Tibial nerve (tissue), 4 donors: ENCODE data around the gene COMT. TPM values are rescaled to one million over a fixed set of nuclear protein-coding genes. Genes with fewer than 3 reads are reported as not detected.
"Not testable (repeated sequence)": the region's sequence is repeated elsewhere in the genome, so short reads cannot be mapped to it uniquely, and the experiment has no call there.

ENCODE experiments used
- DNase-seq, 2 donors: peaks; one replicate each; pipeline ENCODE4 v3.0.0-alpha.2; 2019; ENCODE audit warnings: low spot score in 2 of 2
- H3K27ac ChIP-seq, 4 donors: fragments of 200-600 bp; sonication (generic) in 3 of 4; one replicate each; pipeline ENCODE4 v1.5.1; 2017 to 2019; ENCODE audit warnings: mild to moderate bottlenecking in 1 of 4
- H3K27me3 ChIP-seq, 2 donors: fragments of 200-600 bp; sonication (generic) in 1 of 2; one replicate each; pipeline versions ENCODE4 v1.5.1 to v1.6.0; 2017 to 2019
- H3K36me3 ChIP-seq, 3 donors: fragments of 200-600 bp; sonication (generic); one replicate each; pipeline ENCODE4 v1.5.1; 2018 to 2019
- H3K4me1 ChIP-seq, 4 donors: fragments of 200-600 bp; sonication (generic) in 3 of 4; one replicate each; pipeline ENCODE4 v1.5.1; 2017 to 2019
- H3K4me3 ChIP-seq, 4 donors: fragments of 200-600 bp; sonication (generic) in 3 of 4; one replicate each; pipeline ENCODE4 v1.5.1; 2017 to 2019; ENCODE audit warnings: mild to moderate bottlenecking in 1 of 4, moderate library complexity in 1 of 4
- H3K9me3 ChIP-seq, 4 donors: fragments of 200-600 bp; sonication (generic) in 3 of 4; one replicate each; pipeline ENCODE4 v1.5.1; 2017 to 2019
- EP300 ChIP-seq, 2 donors: sonication (generic); formaldehyde crosslinking; IDR thresholded peaks; one replicate each; pipeline ENCODE4 v1.6.1; 2017; ENCODE audit warnings: antibody characterized with exemption in 2 of 2, mild to moderate bottlenecking in 1 of 2
- POLR2A ChIP-seq, 2 donors: fragments of 450-650 bp; IDR thresholded peaks; one replicate each; pipeline ENCODE4 v1.6.1; 2017; ENCODE audit warnings: antibody characterized with exemption in 2 of 2, mild to moderate bottlenecking in 2 of 2, moderate library complexity in 2 of 2
- WGBS, 2 donors: methylation state at CpG; one replicate each; pipeline ENCODE4 v1.1.5; 2018; 5-methylcytosine and 5-hydroxymethylcytosine counted together
- total RNA-seq, 4 donors: library from RNA; depleted of rRNA; stranded (reverse); fragments of >200 nt; gene quantifications; one replicate each; pipeline ENCODE4 v1.1.0, GENCODE V29; 2016
- TF ChIP-seq, protein P1 (sequence below), 5 experiments: fragments of 200-600 bp in 3 of 5; fragments of 450-650 bp in 2 of 5; sonication (generic) in 3 of 5; IDR thresholded peaks; one replicate each; pipeline ENCODE4 v1.5.1; 2016 to 2019; ENCODE audit warnings: antibody characterized with exemption in 5 of 5, mild to moderate bottlenecking in 3 of 5, moderate library complexity in 2 of 5

The COMT gene
- total RNA-seq, 4 donors from 2014 or later: 212 to 306 (median 240) TPM

DNA sequence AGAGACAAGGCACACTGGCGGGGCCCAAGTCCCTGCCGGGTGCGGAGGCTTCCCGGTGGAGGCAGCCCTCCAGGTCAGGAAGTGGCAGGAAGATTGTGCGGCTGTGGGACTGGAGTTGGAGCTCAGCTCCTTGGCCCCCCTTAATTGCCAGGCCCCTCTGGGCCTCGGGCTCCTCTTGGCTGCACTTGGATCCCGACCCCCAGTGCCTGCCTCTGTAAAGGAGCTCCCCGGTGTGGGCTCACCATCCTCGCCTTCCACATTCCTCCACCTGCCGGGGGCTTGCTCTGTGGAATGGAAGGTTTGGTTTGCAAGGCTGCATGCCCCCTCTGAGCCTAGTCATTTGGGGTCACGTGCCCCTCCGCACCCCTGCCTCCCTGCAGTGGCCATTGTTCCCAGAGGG is 38.1 kb upstream of the COMT start:
- WGBS, 2 donors: 69 to 71% methylated on average over 10 to 12 of the region's 12 CpGs
- Histone ChIP-seq H3K27me3 (no peaks in the 10 kb centered on the region), H3K36me3 (peaks cover 0 to 83% (median 0%) of the 10 kb centered on the region in 3 donors), H3K4me1 (no peaks in the 10 kb centered on the region), H3K9me3 (no peaks in the 10 kb centered on the region), H3K4me3 (no peak overlapping the region), H3K27ac (no peak overlapping the region)
- TF ChIP-seq, protein P1, sequence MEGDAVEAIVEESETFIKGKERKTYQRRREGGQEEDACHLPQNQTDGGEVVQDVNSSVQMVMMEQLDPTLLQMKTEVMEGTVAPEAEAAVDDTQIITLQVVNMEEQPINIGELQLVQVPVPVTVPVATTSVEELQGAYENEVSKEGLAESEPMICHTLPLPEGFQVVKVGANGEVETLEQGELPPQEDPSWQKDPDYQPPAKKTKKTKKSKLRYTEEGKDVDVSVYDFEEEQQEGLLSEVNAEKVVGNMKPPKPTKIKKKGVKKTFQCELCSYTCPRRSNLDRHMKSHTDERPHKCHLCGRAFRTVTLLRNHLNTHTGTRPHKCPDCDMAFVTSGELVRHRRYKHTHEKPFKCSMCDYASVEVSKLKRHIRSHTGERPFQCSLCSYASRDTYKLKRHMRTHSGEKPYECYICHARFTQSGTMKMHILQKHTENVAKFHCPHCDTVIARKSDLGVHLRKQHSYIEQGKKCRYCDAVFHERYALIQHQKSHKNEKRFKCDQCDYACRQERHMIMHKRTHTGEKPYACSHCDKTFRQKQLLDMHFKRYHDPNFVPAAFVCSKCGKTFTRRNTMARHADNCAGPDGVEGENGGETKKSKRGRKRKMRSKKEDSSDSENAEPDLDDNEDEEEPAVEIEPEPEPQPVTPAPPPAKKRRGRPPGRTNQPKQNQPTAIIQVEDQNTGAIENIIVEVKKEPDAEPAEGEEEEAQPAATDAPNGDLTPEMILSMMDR (IDR thresholded peaks at IDR 0.05): no peak
- no peak for TF ChIP-seq POLR2A (IDR thresholded peaks at IDR 0.05)
- no peak for TF ChIP-seq EP300 (IDR thresholded peaks at IDR 0.05)
- DNase-seq: no peak

DNA sequence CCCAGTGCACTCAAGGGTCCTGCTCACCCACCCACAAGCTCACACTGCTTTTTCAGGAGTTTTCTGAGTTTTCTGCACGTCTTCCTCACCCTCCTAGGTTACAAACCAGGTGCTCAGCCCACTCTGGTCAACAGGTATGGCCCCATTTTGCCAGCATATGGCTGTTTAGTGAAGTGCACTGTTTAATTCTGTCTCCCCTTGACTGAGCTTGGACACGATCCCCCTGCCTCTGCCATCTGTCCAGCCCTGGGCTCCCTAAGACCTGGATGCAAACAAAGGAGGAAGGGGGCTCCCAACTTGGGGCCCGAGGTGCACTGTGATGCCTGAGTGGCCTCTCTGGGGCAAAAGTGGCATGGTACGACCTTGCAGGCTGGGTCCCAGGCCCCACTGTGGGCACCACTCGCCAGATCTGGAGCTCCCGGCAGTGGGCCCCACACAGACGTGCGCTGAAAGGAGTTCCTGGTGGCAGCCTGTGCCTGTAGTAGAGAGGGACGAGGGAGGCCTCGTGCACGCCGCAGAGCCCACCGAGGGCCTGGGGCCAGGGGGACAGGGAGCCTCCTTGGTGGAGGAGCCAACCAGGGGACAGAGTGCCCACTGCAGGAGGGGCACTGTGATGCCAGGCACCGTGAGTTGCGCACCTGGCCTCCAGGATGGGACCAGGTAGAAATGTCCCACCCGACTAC is 37.3 kb upstream of the COMT start:
- Histone ChIP-seq H3K36me3 (peaks cover 0 to 75% (median 0%) of the 10 kb centered on the region in 3 donors), H3K4me1 (no peaks in the 10 kb centered on the region), H3K4me3 (no peak overlapping the region), H3K27ac (no peak overlapping the region), H3K9me3 (no peaks in the 10 kb centered on the region), H3K27me3 (no peaks in the 10 kb centered on the region)
- no peak for TF ChIP-seq EP300 (IDR thresholded peaks at IDR 0.05)
- no peak for TF ChIP-seq POLR2A (IDR thresholded peaks at IDR 0.05)
- TF ChIP-seq, protein P1 (IDR thresholded peaks at IDR 0.05): no peak
- no peak for DNase-seq
- 77 to 81% methylated on average over 11 to 16 of the region's 16 CpGs for WGBS, 2 donors

DNA sequence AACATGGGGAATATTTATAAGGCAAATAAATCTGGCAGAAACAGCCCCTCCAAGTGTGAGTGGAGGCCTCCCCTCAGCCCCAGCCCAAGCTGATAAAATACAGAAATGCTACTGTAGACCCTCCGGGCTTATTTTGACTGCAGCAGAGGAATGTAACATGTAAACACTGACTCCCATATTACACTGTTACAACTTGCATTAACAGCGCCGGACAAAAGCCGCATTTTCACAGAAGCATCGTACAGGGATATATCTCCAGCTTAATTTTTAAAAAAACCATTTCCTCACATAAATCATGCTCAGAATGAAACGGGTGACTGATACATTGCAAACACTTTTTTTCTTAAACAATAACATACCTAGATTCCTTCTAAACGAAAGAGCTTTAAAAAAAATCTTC is 36.6 kb upstream of the COMT start:
- H3K36me3 ChIP-seq: peaks cover 0 to 69% (median 0%) of the 10 kb centered on the region in 3 donors
- 73 to 77% methylated on average over 7 of the region's 7 CpGs for WGBS, 2 donors
- H3K27me3 ChIP-seq: no peaks in the 10 kb centered on the region
- H3K27ac ChIP-seq: no peak overlapping the region
- no peak for DNase-seq
- peaks cover 0 to 1% (median 0%) of the 10 kb centered on the region in 4 donors for H3K4me1 ChIP-seq
- TF ChIP-seq, protein P1 (IDR thresholded peaks at IDR 0.05): no peak
- TF ChIP-seq POLR2A (IDR thresholded peaks at IDR 0.05) (no peak), EP300 (IDR thresholded peaks at IDR 0.05) (no peak)
- no peak overlapping the region for H3K4me3 ChIP-seq
- H3K9me3 ChIP-seq: no peaks in the 10 kb centered on the region

DNA sequence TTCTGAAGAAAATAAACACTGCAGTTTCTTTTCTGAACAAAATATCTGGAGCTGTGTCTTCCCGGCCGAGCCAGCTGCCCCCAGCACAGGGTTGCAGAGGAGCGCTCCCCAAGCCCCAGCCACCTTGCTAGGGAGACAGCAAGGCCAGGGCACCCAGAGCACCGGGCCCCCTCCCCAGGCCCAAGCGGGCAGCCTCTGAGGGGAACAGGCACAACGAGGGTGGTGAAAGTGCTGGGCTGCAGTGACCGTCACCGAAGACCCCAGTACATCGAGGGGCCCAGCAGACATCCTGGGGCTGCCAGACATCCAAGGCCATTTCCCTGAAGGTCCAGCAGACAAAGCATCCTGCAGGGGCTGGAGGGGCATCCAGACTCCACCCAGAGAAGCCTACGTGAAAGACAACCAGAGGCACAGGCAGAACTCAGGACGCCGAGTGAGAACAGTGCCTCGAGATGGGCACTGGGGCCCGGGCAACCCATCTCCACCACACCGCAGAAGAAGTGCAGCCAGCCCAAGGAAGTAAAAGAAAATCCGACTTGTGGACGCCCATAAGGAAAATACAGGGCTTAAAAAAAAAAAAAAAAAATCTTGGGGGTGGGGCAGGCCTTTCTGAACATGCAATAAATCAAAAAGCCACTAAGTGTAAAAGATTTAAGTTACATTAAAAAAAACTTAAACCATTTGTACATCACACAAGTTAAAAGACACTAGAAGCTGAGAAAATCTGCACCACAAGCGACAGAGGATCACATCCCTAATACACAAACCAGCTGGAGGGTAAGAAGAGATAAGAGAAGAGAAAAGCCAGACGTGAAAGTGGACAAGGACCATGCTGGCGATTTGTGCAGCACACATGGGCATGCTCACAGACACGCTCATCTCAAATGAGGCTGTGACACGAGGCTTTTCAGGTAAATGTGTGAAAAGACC is 36.0 kb upstream of the COMT start:
- 76 to 79% methylated on average over 21 to 22 of the region's 22 CpGs for whole genome bisulfite sequencing, 2 donors
- Histone ChIP-seq H3K4me3 (no peak overlapping the region), H3K9me3 (no peaks in the 10 kb centered on the region), H3K27me3 (no peaks in the 10 kb centered on the region), H3K4me1 (peaks cover 0 to 3% (median 0%) of the 10 kb centered on the region in 4 donors), H3K27ac (no peak overlapping the region), H3K36me3 (peaks cover 0 to 72% (median 0%) of the 10 kb centered on the region in 3 donors)
- DNase-seq: no peak
- TF ChIP-seq EP300 (IDR thresholded peaks at IDR 0.05) (no peak), POLR2A (IDR thresholded peaks at IDR 0.05) (no peak)
- TF ChIP-seq, protein P1 (IDR thresholded peaks at IDR 0.05): no peak

DNA sequence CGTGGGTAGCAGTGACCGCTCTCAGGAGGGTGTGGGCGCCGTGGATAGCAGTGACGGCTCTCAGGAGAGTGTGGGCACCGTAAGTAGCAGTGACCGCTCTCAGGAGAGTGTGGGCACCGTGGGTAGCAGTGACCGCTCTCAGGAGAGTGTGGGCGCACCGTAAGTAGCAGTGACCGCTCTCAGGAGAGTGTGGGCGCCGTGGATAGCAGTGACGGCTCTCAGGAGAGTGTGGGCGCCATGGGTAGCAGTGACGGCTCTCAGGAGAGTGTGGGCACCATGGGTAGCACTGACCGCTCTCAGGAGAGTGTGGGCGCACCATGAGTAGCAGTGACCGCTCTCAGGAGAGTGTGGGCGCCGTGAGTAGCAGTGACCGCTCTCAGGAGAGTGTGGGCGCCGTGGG is 34.7 kb upstream of the COMT start:
- H3K27me3 ChIP-seq, H3K27ac ChIP-seq, H3K4me1 ChIP-seq, H3K9me3 ChIP-seq, H3K4me3 ChIP-seq, DNase-seq: not testable (repeated sequence)
- 85 to 88% methylated on average over 24 to 25 of the region's 25 CpGs for WGBS, 2 donors
- H3K36me3 ChIP-seq: peaks cover 0 to 71% (median 0%) of the 10 kb centered on the region in 3 donors

DNA sequence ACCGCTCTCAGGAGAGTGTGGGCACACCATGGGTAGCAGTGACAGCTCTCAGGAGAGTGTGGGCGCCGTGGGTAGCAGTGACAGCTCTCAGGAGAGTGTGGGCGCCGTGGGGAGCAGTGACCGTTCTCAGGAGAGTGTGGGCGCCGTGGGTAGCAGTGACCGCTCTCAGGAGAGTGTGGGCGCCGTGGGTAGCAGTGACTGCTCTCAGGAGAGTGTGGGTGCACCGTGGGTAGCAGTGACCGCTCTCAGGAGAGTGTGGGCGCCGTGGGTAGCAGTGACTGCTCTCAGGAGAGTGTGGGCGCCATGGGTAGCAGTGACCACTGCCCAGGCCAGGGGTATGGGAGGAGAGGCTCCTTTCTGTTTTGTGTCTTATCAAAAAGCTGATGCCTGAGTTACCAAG is 33.7 kb upstream of the COMT start:
- H3K9me3 ChIP-seq, H3K27ac ChIP-seq, H3K27me3 ChIP-seq, DNase-seq, H3K4me3 ChIP-seq, H3K4me1 ChIP-seq: not testable (repeated sequence)
- WGBS, 2 donors: 76 to 87% methylated on average over 15 of the region's 16 CpGs
- peaks cover 0 to 71% (median 0%) of the 10 kb centered on the region in 3 donors for H3K36me3 ChIP-seq
